GM19238 (cell line): Measurements from ENCODE around the gene MAB21L3.

Source experiments
- DNase-seq: peaks from one replicate; pipeline ENCODE4 v3.0.0; 2011; ENCODE audit warnings: low spot score; ENCODE audit not compliant: insufficient read length

The MAB21L3 gene

GRCh38 chr1:116165572-116165971 lies 54.4 kb downstream of the MAB21L3 start:
- DNase-seq, result no peak

- DNase-seq, result no peak
These were observed 54.9 kb downstream of the MAB21L3 start for GRCh38 chr1:116166011-116166571.

DNA sequence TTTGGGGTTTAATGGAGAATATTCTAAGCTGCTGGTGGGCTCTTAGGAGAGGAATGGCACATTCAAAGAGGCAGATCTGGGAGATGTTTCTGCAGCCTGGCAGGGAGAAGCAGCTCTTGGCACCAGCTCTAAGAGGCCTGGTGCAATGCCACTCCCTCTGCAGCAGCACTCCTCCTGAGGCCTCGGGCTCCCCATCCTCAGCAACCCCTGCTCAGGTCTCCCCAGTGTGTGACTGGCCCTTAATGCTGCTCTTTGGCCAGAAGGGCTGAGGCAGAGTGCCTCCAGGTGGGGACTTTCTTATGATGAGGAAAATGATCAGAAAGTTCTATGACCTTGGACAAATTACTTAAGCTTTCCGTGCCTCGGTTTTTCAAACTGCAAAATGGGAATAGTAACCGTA lies 55.5 kb downstream of the MAB21L3 start:
- DNase-seq, result no peak

DNA sequence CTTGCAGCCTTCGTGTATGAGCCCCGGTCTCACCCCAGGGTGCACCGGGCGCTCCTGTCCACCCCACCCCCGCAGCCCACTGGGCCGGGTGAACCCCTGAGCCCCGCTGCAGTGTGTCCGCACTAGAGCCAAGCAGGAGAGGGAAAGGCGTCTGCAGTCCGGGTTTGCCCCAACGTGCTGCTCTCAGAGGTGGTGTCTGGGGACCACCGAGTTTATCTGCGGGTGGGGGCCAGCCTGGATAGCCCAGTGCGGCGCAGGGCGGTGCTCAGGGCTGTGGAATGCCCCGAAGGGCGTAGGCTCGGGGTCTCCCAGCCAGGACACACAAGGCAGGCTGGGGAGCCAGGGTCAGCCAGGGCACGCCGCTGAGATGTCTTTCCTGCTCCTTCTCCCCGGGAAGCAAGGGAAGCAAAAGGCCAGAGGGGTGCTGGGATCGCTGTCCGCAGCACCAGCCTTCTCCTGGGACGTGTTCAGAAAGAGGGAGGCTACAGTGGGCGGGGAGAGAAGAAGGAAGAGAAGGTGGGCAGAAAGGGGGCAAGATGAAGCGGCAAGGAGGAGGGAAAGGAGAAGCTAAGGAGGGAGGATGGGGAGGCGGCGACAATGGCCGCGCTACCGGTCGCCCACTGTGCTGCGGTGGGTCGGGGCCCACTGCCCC lies 56.6 kb downstream of the MAB21L3 start:
- DNase-seq, result no peak

GRCh38 chr1:116168277-116169032 lies 57.3 kb downstream of the MAB21L3 start:
- DNase-seq, result peak; percentile 79

DNA sequence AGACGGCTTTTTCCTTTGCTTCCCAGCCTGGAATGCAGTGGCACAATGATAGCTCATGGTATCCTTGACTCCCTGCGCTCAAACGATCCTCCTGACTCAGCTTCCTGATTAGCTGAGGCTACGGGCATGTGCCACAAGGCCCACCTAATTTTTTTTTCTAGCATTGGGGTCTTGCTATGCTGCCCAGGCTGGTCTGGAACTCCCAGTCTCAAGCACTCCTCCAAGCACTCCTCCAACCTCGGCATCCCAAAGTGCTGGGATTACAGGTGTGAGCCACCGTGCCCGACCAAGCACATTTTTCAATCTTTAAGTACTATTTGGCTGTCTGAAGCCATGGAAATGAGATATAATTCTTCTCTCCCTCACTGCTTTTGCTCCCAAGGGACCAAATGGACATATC lies 58.7 kb downstream of the MAB21L3 start:
- DNase-seq, result no peak

GRCh38 chr1:116170721-116171589 lies 59.8 kb downstream of the MAB21L3 start:
- no peak for DNase-seq

GRCh38 chr1:116172666-116173065 lies 61.5 kb downstream of the MAB21L3 start:
- no peak for DNase-seq

- no peak for DNase-seq
These were observed 64.4 kb downstream of the MAB21L3 start for GRCh38 chr1:116175611-116176010.

GRCh38 chr1:116176306-116176789 lies 65.1 kb downstream of the MAB21L3 start:
- DNase-seq, result no peak

DNA sequence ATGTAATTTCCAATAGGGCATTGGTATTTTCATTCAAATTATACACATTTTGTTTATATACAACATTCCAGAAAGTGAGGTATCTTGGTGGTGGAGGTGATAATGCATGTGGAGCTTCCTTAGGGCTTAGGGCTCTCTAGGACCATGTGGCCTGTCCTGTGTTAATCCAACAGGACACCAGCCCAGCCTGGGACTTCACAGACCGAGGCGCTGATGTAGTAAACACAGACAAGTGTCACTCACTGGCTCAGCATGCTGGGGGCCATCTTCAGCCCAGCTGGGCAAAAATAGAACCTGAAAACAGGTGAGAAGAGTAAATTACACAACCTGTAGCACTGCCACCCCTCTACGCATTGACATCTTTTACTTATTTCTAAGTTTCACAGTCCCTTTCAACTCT lies 66.7 kb downstream of the MAB21L3 start:
- no peak for DNase-seq

DNA sequence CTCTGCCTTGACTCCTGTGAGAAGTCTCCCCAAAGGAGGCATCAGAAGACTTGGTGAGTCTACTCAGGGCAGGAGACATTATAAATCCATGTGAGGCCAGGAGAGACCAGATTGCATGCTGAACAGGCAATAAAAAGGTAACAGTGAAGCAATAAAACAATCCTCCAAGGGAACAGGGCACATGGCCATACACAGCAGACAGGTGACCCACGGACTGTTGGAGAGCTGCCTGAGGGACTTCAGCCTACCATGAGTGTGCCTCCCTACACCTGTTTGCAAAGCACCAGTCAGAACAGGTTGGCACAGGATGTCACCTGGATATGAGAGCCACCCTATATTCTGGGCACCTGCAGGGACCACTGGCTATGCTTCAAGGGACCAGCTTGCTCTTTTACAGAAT lies 67.6 kb downstream of the MAB21L3 start:
- no peak for DNase-seq

GRCh38 chr1:116179419-116179818 lies 68.2 kb downstream of the MAB21L3 start:
- DNase-seq, result no peak

- no peak for DNase-seq
These were observed 68.8 kb downstream of the MAB21L3 start for GRCh38 chr1:116179964-116180363.

- DNase-seq, result no peak
These were observed 71.0 kb downstream of the MAB21L3 start for GRCh38 chr1:116182019-116182714.
